ENCODE measurements around the gene IL19. TPM values are rescaled to one million over a fixed set of nuclear protein-coding genes. Genes with fewer than 3 reads are reported as not detected.

The IL19 gene
- total RNA-seq, 1 experiment from 2014 or later: not detected

GRCh38 chr1:206732508-206732907, 38.1 kb upstream of the IL19 start:
- CTCF ChIA-PET: interaction anchor here (1.1 kb wide), 1 partner anchor 179 kb away, joined by 4 read pairs; no protein-coding TSS in a partner anchor
- H3K4me1 Mint-ChIP-seq: no peaks in the 10 kb centered on the region
- no peaks in the 10 kb centered on the region for H3K27me3 Mint-ChIP-seq (ENCODE audit: low read depth)
- no peak for DNase-seq (ENCODE audit: low spot score)
- no peak for ATAC-seq
- no peak overlapping the region for H3K4me3 Mint-ChIP-seq
- peaks cover 8% of the 10 kb centered on the region for H3K36me3 Mint-ChIP-seq
- H3K27ac Mint-ChIP-seq: no peak overlapping the region
- TF ChIP-seq FOXP4 (CRISPR knock-in tag; IDR thresholded peaks at IDR 0.05) (no peak), ZMAT4 (CRISPR knock-in tag; IDR thresholded peaks at IDR 0.05) (no peak), MAX (CRISPR knock-in tag; IDR thresholded peaks at IDR 0.05) (no peak), SMAD4 (CRISPR knock-in tag; IDR thresholded peaks at IDR 0.05) (no peak), HMGXB4 (CRISPR knock-in tag; IDR thresholded peaks at IDR 0.05) (no peak), KAT7 (CRISPR knock-in tag; IDR thresholded peaks at IDR 0.05; ENCODE audit: borderline replicate concordance) (no peak), TEAD1 (CRISPR knock-in tag; IDR thresholded peaks at IDR 0.05) (no peak)
- no peaks in the 10 kb centered on the region for H3K9me3 Mint-ChIP-seq
- POLR2A ChIA-PET: no interaction called here

GRCh38 chr1:206732992-206733391, 37.6 kb upstream of the IL19 start:
- H3K36me3 Mint-ChIP-seq: peaks cover 8% of the 10 kb centered on the region
- CTCF ChIA-PET: interaction anchor here (0.7 to 1.1 kb wide), 2 partner anchors 68 to 178 kb away, joined by 3 to 4 read pairs; no protein-coding TSS in a partner anchor
- ATAC-seq (no peak), DNase-seq (ENCODE audit: low spot score) (no peak)
- no peaks in the 10 kb centered on the region for H3K4me1 Mint-ChIP-seq
- H3K9me3 Mint-ChIP-seq: no peaks in the 10 kb centered on the region
- H3K4me3 Mint-ChIP-seq: no peak overlapping the region
- no peak overlapping the region; the same call in 1 of the 2 replicates for H3K27ac Mint-ChIP-seq
- H3K27me3 Mint-ChIP-seq (ENCODE audit: low read depth): no peaks in the 10 kb centered on the region
- POLR2A ChIA-PET: no interaction called here
- no peak for TF ChIP-seq ZMAT4 (CRISPR knock-in tag; IDR thresholded peaks at IDR 0.05)
- TF ChIP-seq MXD4 (CRISPR knock-in tag; IDR thresholded peaks at IDR 0.05; ENCODE audit: borderline replicate concordance): no peak
- TF ChIP-seq STAT6 (CRISPR knock-in tag; conservative IDR thresholded peaks at IDR 0.05; ENCODE audit: low read depth): no peak
- no peak for TF ChIP-seq ZNF317 (CRISPR knock-in tag; IDR thresholded peaks at IDR 0.05; ENCODE audit: borderline replicate concordance, low read depth)
- no peak for TF ChIP-seq HMGA2 (CRISPR knock-in tag; IDR thresholded peaks at IDR 0.05)
- TF ChIP-seq NFATC4 (CRISPR knock-in tag; IDR thresholded peaks at IDR 0.05): no peak
- TF ChIP-seq MLX (CRISPR knock-in tag; IDR thresholded peaks at IDR 0.05): no peak
- TF ChIP-seq AR (CRISPR knock-in tag; IDR thresholded peaks at IDR 0.05): no peak
- TF ChIP-seq MAX (CRISPR knock-in tag; IDR thresholded peaks at IDR 0.05): no peak
- no peak for TF ChIP-seq ZNF281 (CRISPR knock-in tag; IDR thresholded peaks at IDR 0.05)
- no peak for TF ChIP-seq NR2C2 (CRISPR knock-in tag; IDR thresholded peaks at IDR 0.05)
- TF ChIP-seq PREB (CRISPR knock-in tag; IDR thresholded peaks at IDR 0.05; ENCODE audit: borderline replicate concordance): no peak

All from WTC11 (cell line).